GM12892 (cell line): ENCODE measurements around the gene CD14. TPM values are rescaled to one million over a fixed set of nuclear protein-coding genes. Genes with fewer than 3 reads are reported as not detected.
"Not testable (repeated sequence)": the region's sequence is repeated elsewhere in the genome, so short reads cannot be mapped to it uniquely, and the experiment has no call there.

Experiments
- DNase-seq: peaks from one replicate; pipeline ENCODE4 v3.0.0; 2011; ENCODE audit not compliant: insufficient read length
- FAIRE-seq: peaks from 2 replicates; lab custom pipeline; 2011; peaks lifted over from hg19 to GRCh38; lab: Jason Lieb, UNC
- POLR2A ChIP-seq: IDR thresholded peaks from 2 replicates; pipeline ENCODE4 v1.6.1; 2011; ENCODE audit warnings: low read depth, low read length, control low read depth
- POLR2AphosphoS5 ChIP-seq: IDR thresholded peaks from 2 replicates; pipeline ENCODE4 v1.6.1; 2011; ENCODE audit warnings: low read depth, low read length, control low read depth
- TAF1 ChIP-seq: IDR thresholded peaks from 2 replicates; pipeline ENCODE4 v1.6.1; 2011; ENCODE audit warnings: low read depth, mild to moderate bottlenecking, control low read depth, low read length, borderline replicate concordance
- polyA plus RNA-seq: library from polyadenylated mRNA; unstranded; fragments of >200 nt; gene quantifications from one replicate; pipeline ENCODE4 v1.2.1, GENCODE V29; 2012; ENCODE audit warnings: missing spikeins, inconsistent platforms; ENCODE audit not compliant: missing spikeins

CD14 gene
- polyA plus RNA-seq = 0.17 TPM

- FAIRE-seq = no peak
- DNase-seq = no peak
Measured at GRCh38 chr5:140633021-140633471, at the start of gene CD14. Gene CD14 (minus strand): TSS chr5:140633175. CDS start chr5:140633071, 104 bp downstream.

GRCh38 chr5:140678993-140679392 lies 46.0 kb upstream of the CD14 start:
- no peak for DNase-seq
- no peak for FAIRE-seq
- TF ChIP-seq TAF1 (no peak), POLR2AphosphoS5 (no peak), POLR2A (no peak)

More at GRCh38 chr5:140633021-140633471, at the start of gene CD14:
- TF ChIP-seq POLR2A (no peak), POLR2AphosphoS5 (no peak), TAF1 (no peak)

- FAIRE-seq (no peak), DNase-seq (no peak)
- TF ChIP-seq TAF1 = no peak
- TF ChIP-seq POLR2AphosphoS5 = no peak; the same call in 1 of the 2 replicates
- TF ChIP-seq POLR2A = no peak
Measured at GRCh38 chr5:140677947-140678346, 45.0 kb upstream of the CD14 start.

- FAIRE-seq = no peak
- no peak for TF ChIP-seq POLR2A
- TF ChIP-seq TAF1 = no peak
- peak; percentile 19; the same call in 1 of the 2 replicates for TF ChIP-seq POLR2AphosphoS5
Measured at GRCh38 chr5:140674629-140675028, 41.7 kb upstream of the CD14 start.

GRCh38 chr5:140674211-140674610 lies 41.2 kb upstream of the CD14 start:
- no peak for TF ChIP-seq TAF1
- no peak for TF ChIP-seq POLR2A
- no peak for TF ChIP-seq POLR2AphosphoS5
- FAIRE-seq (no peak), DNase-seq (no peak)

More at GRCh38 chr5:140674629-140675028, 41.7 kb upstream of the CD14 start:
- DNase-seq = no peak

- TF ChIP-seq TAF1 (no peak), POLR2AphosphoS5 (peak; percentile 46; the same call in 1 of the 2 replicates), POLR2A (peak; percentile 34; the same call in 1 of the 2 replicates)
- DNase-seq = no peak
- no peak for FAIRE-seq
Measured at GRCh38 chr5:140673187-140673976, 40.4 kb upstream of the CD14 start, which contains the start of gene DND1. Gene DND1 (minus strand): TSS chr5:140673576. CDS start chr5:140673542, 34 bp downstream.

GRCh38 chr5:140672455-140673186 lies 39.6 kb upstream of the CD14 start:
- no peak for TF ChIP-seq TAF1
- TF ChIP-seq POLR2A = 0 out of 2 replicates have a peak, but pooled peaks have one; percentile 35
- no peak for DNase-seq

GRCh38 chr5:140671472-140672125 lies 38.6 kb upstream of the CD14 start:
- FAIRE-seq (peak; percentile 5), DNase-seq (no peak)
- TF ChIP-seq TAF1 (no peak), POLR2A (no peak), POLR2AphosphoS5 (no peak)

More at GRCh38 chr5:140672455-140673186, 39.6 kb upstream of the CD14 start:
- no peak for FAIRE-seq

GRCh38 chr5:140671035-140671434 lies 38.1 kb upstream of the CD14 start:
- DNase-seq, FAIRE-seq: not testable (repeated sequence)

- TF ChIP-seq POLR2AphosphoS5 (peak; percentile 92), POLR2A (peak; percentile 92), TAF1 (peak; percentile 75)
- FAIRE-seq (peak; percentile 94), DNase-seq (peak; percentile 89)
Measured at GRCh38 chr5:140664359-140665119, 31.6 kb upstream of the CD14 start, which contains the start of gene WDR55. Gene WDR55 (plus strand): TSS chr5:140664904. CDS start chr5:140664913, 9 bp downstream.
